HEK293 (cell line): ENCODE data around the gene SLC38A3.

Source experiments
- CTCF ChIP-seq: fragments of 450-650 bp; formaldehyde crosslinking; IDR thresholded peaks from 2 replicates; pipeline ENCODE4 v1.5.1; 2016; ENCODE audit warnings: missing biosample characterization, missing genetic modification characterization
- IKZF3 ChIP-seq: fragments of 450-650 bp; IDR thresholded peaks from 2 replicates; pipeline ENCODE4 v1.5.0; 2018; ENCODE audit warnings: missing biosample characterization, mild to moderate bottlenecking, missing genetic modification characterization, moderate library complexity
- KLF1 ChIP-seq: fragments of 450-650 bp; formaldehyde crosslinking; IDR thresholded peaks from 2 replicates; pipeline ENCODE4 v1.5.1; 2016; ENCODE audit warnings: missing biosample characterization, missing genetic modification characterization
- KLF16 ChIP-seq: fragments of 450-650 bp; formaldehyde crosslinking; IDR thresholded peaks from 2 replicates; pipeline ENCODE4 v1.5.1; 2017; ENCODE audit warnings: missing biosample characterization, missing genetic modification characterization
- MYNN ChIP-seq: fragments of 450-650 bp; formaldehyde crosslinking; IDR thresholded peaks from 2 replicates; pipeline ENCODE4 v1.5.1; 2016; ENCODE audit warnings: missing biosample characterization, missing genetic modification characterization, borderline replicate concordance
- PBX3 ChIP-seq: sonication (generic); formaldehyde crosslinking; IDR thresholded peaks from 2 replicates; pipeline ENCODE4 v1.8.1; 2022; ENCODE audit warnings: mild to moderate bottlenecking, moderate library complexity, missing genetic modification reagents
- RBAK ChIP-seq: fragments of 450-650 bp; formaldehyde crosslinking; IDR thresholded peaks from 2 replicates; pipeline ENCODE4 v1.5.1; 2016; ENCODE audit warnings: missing biosample characterization, missing genetic modification characterization
- REST ChIP-seq: fragments of 450-650 bp; formaldehyde crosslinking; IDR thresholded peaks from 2 replicates; pipeline ENCODE4 v1.5.1; 2016; ENCODE audit warnings: missing biosample characterization, missing genetic modification characterization
- YY1 ChIP-seq: fragments of 450-650 bp; formaldehyde crosslinking; IDR thresholded peaks from 2 replicates; pipeline ENCODE4 v1.5.1; 2018; ENCODE audit warnings: missing biosample characterization, missing genetic modification characterization
- ZNF394 ChIP-seq: fragments of 450-650 bp; formaldehyde crosslinking; IDR thresholded peaks from 2 replicates; pipeline ENCODE4 v1.5.1; 2016; ENCODE audit warnings: missing biosample characterization, missing genetic modification characterization, mild to moderate bottlenecking, moderate library complexity, borderline replicate concordance

- TF ChIP-seq CTCF (no peak), REST (no peak), KLF16 (tag by site-specific recombination) (no peak), PBX3 (CRISPR knock-in tag) (no peak), KLF1 (tag by site-specific recombination) (no peak), MYNN (tag by site-specific recombination) (no peak), IKZF3 (tag by site-specific recombination) (no peak), ZNF394 (tag by site-specific recombination) (no peak), RBAK (no peak), YY1 (no peak)
Observed at GRCh38 chr3:50195501-50196252, 9.4 kb upstream of the SLC38A3 start.
